22Rv1 (cell line): ENCODE data around the gene RABGAP1.

ENCODE experiments used
- CTCF ChIP-seq: fragments of 450-650 bp; IDR thresholded peaks from 2 replicates; pipeline ENCODE4 v1.5.1; 2017; ENCODE audit warnings: mild to moderate bottlenecking
- ZFX ChIP-seq: fragments of 450-650 bp; IDR thresholded peaks from 2 replicates; pipeline ENCODE4 v1.6.1; 2017; ENCODE audit warnings: antibody characterized with exemption, borderline replicate concordance

- TF ChIP-seq CTCF, result no peak
- no peak for TF ChIP-seq ZFX
These were observed 126.3 kb downstream of the RABGAP1 start for GRCh38 chr9:123067136-123067535.
